Uterus (tissue), 2 donors: Measurements from ENCODE around the gene ARHGEF4.

Experiments
- POLR2A ChIP-seq, 2 donors: fragments of 450-650 bp; IDR thresholded peaks; one replicate each; pipeline ENCODE4 v1.6.1; 2016; ENCODE audit warnings: antibody characterized with exemption in 2 of 2, mild to moderate bottlenecking in 1 of 2, moderate library complexity in 1 of 2
- TF ChIP-seq, protein P1 (sequence below), 4 experiments: fragments of 200-600 bp in 2 of 4; fragments of 450-650 bp in 2 of 4; sonication (generic) in 2 of 4; IDR thresholded peaks; one replicate each; pipeline ENCODE4 v1.5.1; 2016 to 2019; ENCODE audit warnings: antibody characterized with exemption in 4 of 4, mild to moderate bottlenecking in 2 of 4, moderate library complexity in 1 of 4

DNA sequence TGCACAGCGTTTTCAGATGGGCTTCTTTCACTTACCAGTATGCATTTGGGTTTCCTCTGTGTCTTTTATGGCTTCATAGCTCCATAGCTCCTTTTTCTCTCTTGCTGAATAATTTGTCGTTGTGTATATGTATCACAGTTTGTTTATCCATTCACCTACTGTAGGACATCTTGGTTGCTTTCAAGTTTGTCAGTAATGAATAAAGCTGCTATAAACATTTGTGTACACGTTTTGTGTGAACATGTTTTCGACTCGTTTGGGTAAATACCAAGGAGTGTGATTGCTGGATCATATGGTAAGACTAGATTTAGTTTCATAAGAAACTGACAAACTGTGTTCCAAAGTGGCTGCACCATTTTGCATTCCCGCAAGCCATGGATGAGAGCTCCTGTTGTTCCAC, 161.8 kb downstream of the ARHGEF4 start:
- TF ChIP-seq, protein P1, sequence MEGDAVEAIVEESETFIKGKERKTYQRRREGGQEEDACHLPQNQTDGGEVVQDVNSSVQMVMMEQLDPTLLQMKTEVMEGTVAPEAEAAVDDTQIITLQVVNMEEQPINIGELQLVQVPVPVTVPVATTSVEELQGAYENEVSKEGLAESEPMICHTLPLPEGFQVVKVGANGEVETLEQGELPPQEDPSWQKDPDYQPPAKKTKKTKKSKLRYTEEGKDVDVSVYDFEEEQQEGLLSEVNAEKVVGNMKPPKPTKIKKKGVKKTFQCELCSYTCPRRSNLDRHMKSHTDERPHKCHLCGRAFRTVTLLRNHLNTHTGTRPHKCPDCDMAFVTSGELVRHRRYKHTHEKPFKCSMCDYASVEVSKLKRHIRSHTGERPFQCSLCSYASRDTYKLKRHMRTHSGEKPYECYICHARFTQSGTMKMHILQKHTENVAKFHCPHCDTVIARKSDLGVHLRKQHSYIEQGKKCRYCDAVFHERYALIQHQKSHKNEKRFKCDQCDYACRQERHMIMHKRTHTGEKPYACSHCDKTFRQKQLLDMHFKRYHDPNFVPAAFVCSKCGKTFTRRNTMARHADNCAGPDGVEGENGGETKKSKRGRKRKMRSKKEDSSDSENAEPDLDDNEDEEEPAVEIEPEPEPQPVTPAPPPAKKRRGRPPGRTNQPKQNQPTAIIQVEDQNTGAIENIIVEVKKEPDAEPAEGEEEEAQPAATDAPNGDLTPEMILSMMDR (IDR thresholded peaks at IDR 0.05), result no peak
- TF ChIP-seq POLR2A (IDR thresholded peaks at IDR 0.05), result no peak
